Stimulated activated CD8-positive, alpha-beta memory T cell treated with anti-CD3 and anti-CD28 coated beads, Interleukin-12 subunit alpha, Interleukin-12 subunit beta, amount 100 ng/mL, for 24 hours (primary cell): ENCODE measurements around the gene LARGE1.
"Not testable (repeated sequence)": the region's sequence is repeated elsewhere in the genome, so short reads cannot be mapped to it uniquely, and the experiment has no call there.

Experiments used
- DNase-seq: peaks from one replicate; pipeline ENCODE4 v3.0.0-alpha.2; 2020; ENCODE audit errors: extremely low read depth

Gene LARGE1

GRCh38 chr22:33597274-33597985 is 322.8 kb downstream of the LARGE1 start:
- no peak for DNase-seq

- DNase-seq = no peak
These were observed 326.5 kb downstream of the LARGE1 start for GRCh38 chr22:33593818-33594217.

GRCh38 chr22:33591946-33592345 is 328.3 kb downstream of the LARGE1 start:
- no peak for DNase-seq

- no peak for DNase-seq
These were observed 331.0 kb downstream of the LARGE1 start for GRCh38 chr22:33589297-33589696.

GRCh38 chr22:33588860-33589259 is 331.4 kb downstream of the LARGE1 start:
- DNase-seq = no peak

GRCh38 chr22:33584152-33584551 is 336.1 kb downstream of the LARGE1 start:
- DNase-seq = no peak

- no peak for DNase-seq
These were observed 337.4 kb downstream of the LARGE1 start for GRCh38 chr22:33582822-33583400.

GRCh38 chr22:33580310-33580709 is 340.0 kb downstream of the LARGE1 start:
- DNase-seq = no peak

GRCh38 chr22:33579448-33580093 is 340.7 kb downstream of the LARGE1 start:
- DNase-seq = peak; percentile 1

GRCh38 chr22:33578752-33579151 is 341.5 kb downstream of the LARGE1 start:
- DNase-seq = no peak

- DNase-seq = no peak
These were observed 342.3 kb downstream of the LARGE1 start for GRCh38 chr22:33577862-33578411.

GRCh38 chr22:33576205-33576604 is 344.1 kb downstream of the LARGE1 start:
- DNase-seq = no peak

GRCh38 chr22:33575771-33576170 is 344.5 kb downstream of the LARGE1 start:
- DNase-seq = no peak

- DNase-seq = no peak
These were observed 345.2 kb downstream of the LARGE1 start for GRCh38 chr22:33575041-33575440.

- no peak for DNase-seq
These were observed 346.8 kb downstream of the LARGE1 start for GRCh38 chr22:33573479-33573878.

GRCh38 chr22:33572086-33572485 is 348.2 kb downstream of the LARGE1 start:
- DNase-seq = no peak

- no peak for DNase-seq
These were observed 350.2 kb downstream of the LARGE1 start for GRCh38 chr22:33570110-33570509.

- DNase-seq = no peak
These were observed 350.7 kb downstream of the LARGE1 start for GRCh38 chr22:33569559-33569958.

- no peak for DNase-seq
These were observed 351.3 kb downstream of the LARGE1 start for GRCh38 chr22:33569018-33569417.

- DNase-seq = not testable (repeated sequence)
These were observed 353.8 kb downstream of the LARGE1 start for GRCh38 chr22:33566495-33566894.

- no peak for DNase-seq
These were observed 354.7 kb downstream of the LARGE1 start for GRCh38 chr22:33565580-33565995.

GRCh38 chr22:33564683-33565082 is 355.6 kb downstream of the LARGE1 start:
- no peak for DNase-seq
